GM23248 (cell line): ENCODE results near the gene OR4D1. TPM values are rescaled to one million over a fixed set of nuclear protein-coding genes. Genes with fewer than 3 reads are reported as not detected.
A peak's percentile ranks its signal among the peaks of the same experiment; 100 is the strongest.

Experiments
- DNase-seq: peaks from one replicate; pipeline ENCODE4 v3.0.0-alpha.2; 2015
- H2AFZ ChIP-seq: fragments of 200-600 bp; sonication (generic); 2 replicates; pipeline ENCODE4 v1.6.1; 2016; ENCODE audit warnings: antibody characterized with exemption
- H3F3A ChIP-seq: fragments of 200-600 bp; sonication (generic); 2 replicates; pipeline ENCODE4 v1.6.1; 2016; ENCODE audit warnings: mild to moderate bottlenecking, antibody characterized with exemption, mixed run types; ENCODE audit not compliant: insufficient read depth
- H3K27ac ChIP-seq: fragments of 200-600 bp; sonication (generic); 2 replicates; pipeline ENCODE4 v1.5.1; 2016; ENCODE audit warnings: mild to moderate bottlenecking
- H3K27me3 ChIP-seq: fragments of 200-600 bp; sonication (generic); replicated peaks from 2 replicates; pipeline ENCODE4 v1.6.1; 2016; ENCODE audit warnings: mild to moderate bottlenecking; ENCODE audit not compliant: insufficient read depth
- H3K36me3 ChIP-seq: fragments of 200-600 bp; sonication (generic); 2 replicates; pipeline ENCODE4 v1.6.1; 2016; ENCODE audit warnings: low read depth, mild to moderate bottlenecking
- H3K4me1 ChIP-seq: fragments of 200-600 bp; sonication (generic); 2 replicates; pipeline ENCODE4 v1.6.1; 2016; ENCODE audit warnings: mild to moderate bottlenecking; ENCODE audit not compliant: insufficient read depth
- H3K4me2 ChIP-seq: fragments of 200-600 bp; sonication (generic); one replicate; pipeline ENCODE4 v1.6.1; 2016; ENCODE audit warnings: mild to moderate bottlenecking; ENCODE audit not compliant: unreplicated experiment
- H3K4me3 ChIP-seq: fragments of 200-600 bp; sonication (generic); 2 replicates; pipeline ENCODE4 v1.5.1; 2016; ENCODE audit warnings: mild to moderate bottlenecking
- H3K79me2 ChIP-seq: fragments of 200-600 bp; sonication (generic); 2 replicates; pipeline ENCODE4 v1.6.1; 2016; ENCODE audit warnings: mild to moderate bottlenecking; ENCODE audit not compliant: insufficient read depth
- H3K9ac ChIP-seq: fragments of 200-600 bp; sonication (generic); 2 replicates; pipeline ENCODE4 v1.6.1; 2016; ENCODE audit warnings: mild to moderate bottlenecking
- H3K9me2 ChIP-seq: fragments of 200-600 bp; sonication (generic); 2 replicates; pipeline ENCODE4 v1.6.1; 2016; ENCODE audit warnings: mixed run types, mild to moderate bottlenecking, moderate library complexity; ENCODE audit not compliant: insufficient read depth
- H3K9me3 ChIP-seq: fragments of 200-600 bp; sonication (generic); one replicate; pipeline ENCODE4 v1.6.1; 2017; ENCODE audit warnings: low read depth
- H4K20me1 ChIP-seq: fragments of 200-600 bp; sonication (generic); 2 replicates; pipeline ENCODE4 v1.6.0; 2016; ENCODE audit not compliant: insufficient read depth
- EZH2 ChIP-seq: fragments of 200-600 bp; sonication (generic); IDR thresholded peaks from 2 replicates; pipeline ENCODE4 v1.6.1; 2018; ENCODE audit warnings: antibody characterized with exemption, mild to moderate bottlenecking; ENCODE audit not compliant: insufficient read depth, poor library complexity, severe bottlenecking
- EZH2phosphoT487 ChIP-seq: fragments of 200-600 bp; sonication (generic); IDR thresholded peaks from 2 replicates; pipeline ENCODE4 v1.6.1; 2018; ENCODE audit warnings: antibody characterized with exemption, moderate library complexity, mild to moderate bottlenecking, low read depth; ENCODE audit not compliant: insufficient read depth
- WGBS, 2 experiments: methylation state at CpG; one replicate each; pipeline ENCODE4 v1.1.6; 2015 to 2017; ENCODE audit warnings: low lambda C conversion rate in 2 of 2, low coverage in 1 of 2; ENCODE audit errors: missing lambda C conversion rate in 2 of 2; 5-methylcytosine and 5-hydroxymethylcytosine counted together
- in situ Hi-C: fragments of 300-500 bp; cut with MboI; formaldehyde crosslinking; loops from 2 replicates; pipeline ENCODE4 v1.15.0; 2020
- polyA plus RNA-seq: library from polyadenylated mRNA; unstranded; fragments of >200 nt; fragmentation: Nextera tagmentation; extraction: Ambion mirVana; gene quantifications from 2 replicates; pipeline ENCODE4 v1.2.1, GENCODE V29; 2016
- total RNA-seq: library from RNA; depleted of rRNA; stranded (reverse); fragments of >200 nt; shearing (Covaris generic); gene quantifications from 2 replicates; pipeline ENCODE4 v1.2.3, GENCODE V29; 2014

The OR4D1 gene
- total and polyA plus RNA-seq, 2 experiments from 2014 or later: not detected

DNA sequence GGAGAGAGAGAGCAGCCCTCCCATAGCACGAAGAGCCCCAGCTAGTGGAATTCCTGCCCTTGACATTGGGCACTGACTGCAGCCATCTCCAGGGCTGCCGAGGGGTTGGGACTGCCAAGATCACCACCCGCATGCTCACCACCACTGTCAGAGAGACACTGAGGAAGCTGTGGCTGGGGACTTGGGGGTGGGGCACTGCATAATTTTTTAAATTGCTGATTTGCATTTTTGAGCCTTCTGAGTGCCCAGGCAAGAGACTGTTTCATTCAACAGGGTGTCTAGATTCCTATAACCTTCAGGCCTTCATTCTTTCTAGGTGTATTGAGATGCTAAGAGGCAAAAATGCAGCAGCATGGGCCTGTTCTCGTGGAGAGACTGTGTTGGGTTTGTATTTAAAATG, 35.3 kb downstream of the OR4D1 start:
- H3K9me3 ChIP-seq: no peaks in the 10 kb centered on the region
- H4K20me1 ChIP-seq: no peaks in the 10 kb centered on the region
- in situ Hi-C loops: no loop called here
- WGBS, 2 experiments: 65 to 76% methylated on average over 4 of the region's 4 CpGs
- no peaks in the 10 kb centered on the region for H3K79me2 ChIP-seq
- no peaks in the 10 kb centered on the region for H3K4me1 ChIP-seq
- no peaks in the 10 kb centered on the region for H3F3A ChIP-seq
- no peak overlapping the region for H3K4me2 ChIP-seq
- no peak for DNase-seq
- TF ChIP-seq EZH2: no peak
- no peak for TF ChIP-seq EZH2phosphoT487
- no peaks in the 10 kb centered on the region for H3K36me3 ChIP-seq
- no peak overlapping the region for H3K27ac ChIP-seq
- H2AFZ ChIP-seq: no peak overlapping the region
- H3K9ac ChIP-seq: no peak overlapping the region
- H3K27me3 ChIP-seq: no peaks in the 10 kb centered on the region; the same call in 1 of the 2 replicates
- H3K9me2 ChIP-seq: no peaks in the 10 kb centered on the region
- no peak overlapping the region for H3K4me3 ChIP-seq

DNA sequence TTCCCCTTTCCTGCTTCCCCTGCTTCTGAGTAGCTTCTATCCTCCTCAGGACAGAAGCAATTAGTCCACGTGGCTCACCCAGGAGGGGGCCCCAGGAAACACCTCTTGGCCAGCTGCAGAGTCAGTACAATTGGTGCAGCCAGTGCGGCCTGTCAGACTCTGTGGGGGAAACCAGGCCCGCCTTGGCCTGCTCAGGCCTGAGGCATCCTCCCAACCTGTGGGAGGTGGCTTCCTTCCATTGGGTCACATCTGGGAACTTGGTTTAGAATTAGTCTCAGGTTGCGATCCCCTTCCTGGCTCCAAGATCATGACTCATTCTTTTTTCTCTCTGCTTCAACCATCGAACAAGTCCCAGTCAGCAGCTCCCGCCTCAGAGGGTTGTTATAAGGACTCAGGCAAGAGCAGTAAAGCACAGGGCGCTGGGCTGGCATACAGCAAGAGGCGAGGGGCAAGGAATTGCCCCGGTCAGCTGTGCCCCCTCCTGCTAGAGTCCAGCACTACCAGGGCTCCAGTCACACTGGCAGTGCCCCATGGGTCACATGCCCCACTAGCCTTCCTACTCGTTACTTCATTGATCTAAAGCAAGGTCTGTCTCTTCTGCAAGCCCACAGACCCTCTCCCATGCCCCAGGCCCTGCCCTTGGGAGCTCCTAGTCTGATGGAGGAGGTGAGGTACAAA, 36.3 kb downstream of the OR4D1 start:
- no peak overlapping the region for H2AFZ ChIP-seq
- H3K4me2 ChIP-seq: no peak overlapping the region
- in situ Hi-C loops: no loop called here
- H3K27ac ChIP-seq: no peak overlapping the region
- no peaks in the 10 kb centered on the region for H3F3A ChIP-seq
- H3K9ac ChIP-seq: no peak overlapping the region
- no peaks in the 10 kb centered on the region for H3K9me3 ChIP-seq
- H3K79me2 ChIP-seq: no peaks in the 10 kb centered on the region
- no peak overlapping the region for H3K4me3 ChIP-seq
- no peaks in the 10 kb centered on the region for H4K20me1 ChIP-seq
- DNase-seq: peak; percentile 60
- TF ChIP-seq EZH2 (no peak), EZH2phosphoT487 (no peak)
- H3K36me3 ChIP-seq: no peaks in the 10 kb centered on the region
- no peaks in the 10 kb centered on the region for H3K4me1 ChIP-seq
- 42 to 44% methylated on average over 10 of the region's 10 CpGs for WGBS, 2 experiments
- H3K9me2 ChIP-seq: no peaks in the 10 kb centered on the region
- no peaks in the 10 kb centered on the region; the same call in 1 of the 2 replicates for H3K27me3 ChIP-seq

DNA sequence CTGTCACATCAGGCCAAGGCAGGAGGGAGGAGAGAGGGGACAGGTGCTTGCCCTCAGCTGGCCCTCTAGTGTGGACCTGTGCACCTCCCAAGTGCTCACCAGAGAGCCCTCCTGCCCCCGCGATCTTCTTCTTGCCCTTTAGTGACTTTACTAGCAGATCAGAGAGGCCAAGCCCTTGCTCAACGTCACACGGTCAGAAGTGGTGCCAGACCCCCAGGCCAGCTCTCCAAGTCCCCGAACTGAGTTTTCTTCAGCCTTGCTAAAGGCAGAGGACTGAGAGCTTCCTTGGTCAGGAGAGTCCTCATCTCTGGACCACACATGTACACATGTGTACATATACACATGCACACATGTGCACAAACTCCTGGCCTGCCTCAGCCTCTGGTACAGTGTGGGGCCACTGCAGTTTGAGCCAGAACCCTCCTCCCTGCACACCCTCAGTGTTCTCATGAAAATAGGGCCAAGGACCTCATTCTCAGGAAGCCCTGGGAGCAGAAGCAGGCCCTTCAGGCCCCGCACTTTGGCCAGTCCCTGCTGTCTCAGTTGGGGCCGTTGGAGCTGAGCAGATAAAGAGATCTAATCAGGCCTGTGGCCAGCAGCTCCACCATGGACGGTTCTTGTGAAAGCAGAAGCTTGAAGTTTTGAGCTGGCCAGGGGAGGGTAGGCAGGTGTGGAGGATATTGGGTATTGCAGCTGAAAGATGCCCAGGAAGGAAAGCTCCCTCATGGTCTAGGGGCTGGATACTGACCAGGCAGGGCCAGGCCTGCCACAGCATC, 37.0 kb downstream of the OR4D1 start:
- Histone ChIP-seq H3F3A (no peaks in the 10 kb centered on the region), H3K36me3 (no peaks in the 10 kb centered on the region), H4K20me1 (no peaks in the 10 kb centered on the region), H3K4me3 (no peak overlapping the region), H3K9me2 (no peaks in the 10 kb centered on the region), H2AFZ (no peak overlapping the region), H3K27me3 (no peaks in the 10 kb centered on the region; the same call in 1 of the 2 replicates), H3K27ac (no peak overlapping the region), H3K79me2 (no peaks in the 10 kb centered on the region), H3K9me3 (no peaks in the 10 kb centered on the region), H3K9ac (no peak overlapping the region), H3K4me2 (no peak overlapping the region), H3K4me1 (0 out of 2 replicates have a peak, but pooled peaks cover 3% of the 10 kb centered on the region)
- WGBS, 2 experiments: 57 to 58% methylated on average over 7 to 8 of the region's 8 CpGs
- in situ Hi-C loops: no loop called here
- DNase-seq: no peak
- no peak for TF ChIP-seq EZH2phosphoT487

DNA sequence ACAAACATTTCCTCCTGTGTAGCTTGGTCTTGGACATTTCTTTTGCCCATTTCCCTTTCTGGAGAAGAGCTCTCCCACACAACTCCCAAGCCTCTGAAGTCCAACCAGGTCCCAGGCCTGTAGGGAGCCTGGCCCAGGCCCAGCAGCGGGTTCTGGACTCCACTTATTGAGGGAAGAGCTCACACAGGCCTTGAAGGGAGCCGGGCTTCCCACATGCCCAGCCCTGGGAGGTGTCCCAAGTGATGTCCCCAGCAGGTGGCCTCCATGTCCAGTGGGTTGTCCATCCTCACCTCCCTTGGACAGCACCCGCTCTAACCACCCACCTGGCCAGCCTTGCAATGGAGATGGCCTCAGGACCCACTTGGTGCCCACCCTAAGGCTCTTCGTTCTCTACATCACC, 38.4 kb downstream of the OR4D1 start:
- Histone ChIP-seq H3K9me2 (no peaks in the 10 kb centered on the region), H2AFZ (no peak overlapping the region), H3K9ac (no peak overlapping the region), H4K20me1 (no peaks in the 10 kb centered on the region), H3K9me3 (no peaks in the 10 kb centered on the region), H3K27me3 (no peaks in the 10 kb centered on the region; the same call in none of the 2 replicates), H3K27ac (no peak overlapping the region), H3K4me2 (no peak overlapping the region), H3K4me3 (no peak overlapping the region), H3K4me1 (0 out of 2 replicates have a peak, but pooled peaks cover 4% of the 10 kb centered on the region), H3F3A (no peaks in the 10 kb centered on the region), H3K36me3 (no peaks in the 10 kb centered on the region), H3K79me2 (no peaks in the 10 kb centered on the region)
- DNase-seq: no peak
- TF ChIP-seq EZH2phosphoT487 (no peak), EZH2 (no peak)
- in situ Hi-C loops: no loop called here
- WGBS, 2 experiments: 18 to 23% methylated on average over 3 to 4 of the region's 4 CpGs
